WTC11 (cell line): ENCODE data around the gene CBX2. TPM values are rescaled to one million over a fixed set of nuclear protein-coding genes. Genes with fewer than 3 reads are reported as not detected.

Source experiments
- ATAC-seq: fragments of 200-7000 bp; cut with Tn5 transposase; 2 replicates; pipeline ENCODE4 v1.10.0; 2021; ENCODE audit warnings: mild to moderate bottlenecking, moderate library complexity
- CTCF ChIA-PET: fragments of 300-600 bp; sonication (Branson Sonifier 250); formaldehyde crosslinking; loops from one replicate; lab custom pipeline; 2021; ENCODE audit warnings: antibody characterized with exemption; lab: Charles Lee
- POLR2A ChIA-PET: fragments of 350-600 bp; sonication (Branson Sonifier 250); formaldehyde crosslinking; loops from one replicate; lab custom pipeline; 2021; ENCODE audit warnings: antibody characterized with exemption; lab: Charles Lee
- DNase-seq: peaks from one replicate; pipeline ENCODE4 v3.0.0; 2021; ENCODE audit warnings: low spot score
- H3K27ac Mint-ChIP-seq: 2 replicates; pipeline ENCODE4 v1.8.0; 2021; ENCODE audit warnings: mixed read lengths
- H3K27me3 Mint-ChIP-seq: 2 replicates; pipeline ENCODE4 v1.8.0; 2021; ENCODE audit warnings: low read depth, mild to moderate bottlenecking, moderate library complexity, mixed read lengths
- H3K36me3 Mint-ChIP-seq: 2 replicates; pipeline ENCODE4 v1.8.0; 2021; ENCODE audit warnings: mixed read lengths
- H3K4me1 Mint-ChIP-seq: 2 replicates; pipeline ENCODE4 v1.8.0; 2022; ENCODE audit warnings: mixed read lengths
- H3K4me3 Mint-ChIP-seq: 2 replicates; pipeline ENCODE4 v1.8.0; 2021; ENCODE audit warnings: mild to moderate bottlenecking, moderate library complexity, mixed read lengths
- H3K9me3 Mint-ChIP-seq: 2 replicates; pipeline ENCODE4 v1.8.0; 2021; ENCODE audit warnings: mixed read lengths
- ATF1 ChIP-seq: sonication (generic); formaldehyde crosslinking; IDR thresholded peaks from 2 replicates; pipeline ENCODE4 v1.8.1; 2023; ENCODE audit warnings: mild to moderate bottlenecking, moderate library complexity, missing genetic modification reagents
- ELF4 ChIP-seq: sonication (generic); formaldehyde crosslinking; IDR thresholded peaks from 2 replicates; pipeline ENCODE4 v1.8.1; 2022; ENCODE audit warnings: low read depth, mild to moderate bottlenecking, moderate library complexity, missing genetic modification reagents
- ESRRA ChIP-seq: sonication (generic); formaldehyde crosslinking; IDR thresholded peaks from 2 replicates; pipeline ENCODE4 v1.8.1; 2022; ENCODE audit warnings: mild to moderate bottlenecking, missing genetic modification reagents, borderline replicate concordance
- ETV6 ChIP-seq: sonication (generic); formaldehyde crosslinking; IDR thresholded peaks from 2 replicates; pipeline ENCODE4 v1.8.1; 2022; ENCODE audit warnings: mild to moderate bottlenecking, missing genetic modification reagents
- FOXP1 ChIP-seq: sonication (generic); formaldehyde crosslinking; IDR thresholded peaks from 2 replicates; pipeline ENCODE4 v1.8.0; 2022; ENCODE audit warnings: missing genetic modification reagents, mild to moderate bottlenecking, moderate library complexity, borderline replicate concordance
- GTF2I ChIP-seq: fragments of 250-450 bp; sonication (Bioruptor Pico); conservative IDR thresholded peaks from 2 replicates; pipeline ENCODE4 v1.4.0; 2021; ENCODE audit warnings: mild to moderate bottlenecking
- IRF2 ChIP-seq: sonication (generic); formaldehyde crosslinking; IDR thresholded peaks from 2 replicates; pipeline ENCODE4 v1.8.0; 2022; ENCODE audit warnings: low read depth, missing genetic modification reagents, borderline replicate concordance
- JAZF1 ChIP-seq: fragments of 250-450 bp; sonication (Bioruptor Pico); IDR thresholded peaks from 2 replicates; pipeline ENCODE4 v1.9.0; 2021; ENCODE audit warnings: moderate library complexity, mild to moderate bottlenecking, inconsistent platforms
- JUN ChIP-seq: sonication (generic); formaldehyde crosslinking; IDR thresholded peaks from 2 replicates; pipeline ENCODE4 v1.8.0; 2023; ENCODE audit warnings: mild to moderate bottlenecking, missing genetic modification reagents
- MXD4 ChIP-seq: fragments of 250-450 bp; sonication (Bioruptor Pico); IDR thresholded peaks from 2 replicates; pipeline ENCODE4 v1.8.0; 2021; ENCODE audit warnings: mild to moderate bottlenecking, moderate library complexity, borderline replicate concordance
- MYBL2 ChIP-seq: sonication (generic); formaldehyde crosslinking; IDR thresholded peaks from 2 replicates; pipeline ENCODE4 v1.8.1; 2023; ENCODE audit warnings: mild to moderate bottlenecking, moderate library complexity, missing genetic modification reagents
- NFYB ChIP-seq: sonication (generic); formaldehyde crosslinking; conservative IDR thresholded peaks from 2 replicates; pipeline ENCODE4 v1.8.0; 2022; ENCODE audit warnings: low read depth, missing genetic modification reagents
- NR3C1 ChIP-seq: sonication (generic); formaldehyde crosslinking; conservative IDR thresholded peaks from 2 replicates; pipeline ENCODE4 v1.8.1; 2023; ENCODE audit warnings: low read depth, mild to moderate bottlenecking, missing genetic modification reagents
- SMAD4 ChIP-seq: sonication (generic); formaldehyde crosslinking; IDR thresholded peaks from 2 replicates; pipeline ENCODE4 v1.8.0; 2022; ENCODE audit warnings: mild to moderate bottlenecking, missing genetic modification reagents
- TEAD1 ChIP-seq: sonication (generic); formaldehyde crosslinking; IDR thresholded peaks from 2 replicates; pipeline ENCODE4 v1.8.0; 2022; ENCODE audit warnings: mild to moderate bottlenecking, missing genetic modification reagents
- ZBTB43 ChIP-seq: sonication (generic); formaldehyde crosslinking; IDR thresholded peaks from 2 replicates; pipeline ENCODE4 v1.8.1; 2023; ENCODE audit warnings: mild to moderate bottlenecking, missing genetic modification reagents
- ZNF121 ChIP-seq: sonication (generic); formaldehyde crosslinking; IDR thresholded peaks from 2 replicates; pipeline ENCODE4 v1.8.0; 2023; ENCODE audit warnings: missing genetic modification reagents
- ZNF138 ChIP-seq: sonication (generic); formaldehyde crosslinking; conservative IDR thresholded peaks from 2 replicates; pipeline ENCODE4 v1.8.1; 2022; ENCODE audit warnings: mild to moderate bottlenecking, moderate library complexity, missing genetic modification reagents
- ZNF219 ChIP-seq: sonication (generic); formaldehyde crosslinking; IDR thresholded peaks from 2 replicates; pipeline ENCODE4 v1.8.0; 2023; ENCODE audit warnings: missing genetic modification reagents, mild to moderate bottlenecking, borderline replicate concordance
- ZNF232 ChIP-seq: sonication (generic); formaldehyde crosslinking; IDR thresholded peaks from 2 replicates; pipeline ENCODE4 v1.8.0; 2022; ENCODE audit warnings: mild to moderate bottlenecking, missing genetic modification reagents
- ZNF396 ChIP-seq: fragments of 250-450 bp; sonication (Bioruptor Pico); IDR thresholded peaks from 2 replicates; pipeline ENCODE4 v1.8.0; 2021; ENCODE audit warnings: mild to moderate bottlenecking, moderate library complexity, borderline replicate concordance
- ZNF423 ChIP-seq: fragments of 250-450 bp; sonication (Bioruptor Pico); IDR thresholded peaks from 2 replicates; pipeline ENCODE4 v2.1.2; 2022; ENCODE audit warnings: mild to moderate bottlenecking, moderate library complexity
- ZSCAN18 ChIP-seq: fragments of 250-450 bp; sonication (Bioruptor Pico); IDR thresholded peaks from 2 replicates; pipeline ENCODE4 v2.1.2; 2022; ENCODE audit warnings: mild to moderate bottlenecking, moderate library complexity
- total RNA-seq: library from RNA; stranded (reverse); gene quantifications from 3 replicates; pipeline ENCODE4 v1.2.3, GENCODE V29; 2021
- TF ChIP-seq, protein P1 (sequence below): sonication (generic); formaldehyde crosslinking; IDR thresholded peaks from 2 replicates; pipeline ENCODE4 v1.8.1; 2022; ENCODE audit warnings: missing genetic modification reagents, borderline replicate concordance
- TF ChIP-seq, protein P2 (sequence below): sonication (generic); formaldehyde crosslinking; conservative IDR thresholded peaks from 2 replicates; pipeline ENCODE4 v1.8.1; 2023; ENCODE audit warnings: mild to moderate bottlenecking, low read depth, missing genetic modification reagents, moderate library complexity

The CBX2 gene
- total RNA-seq, 1 experiment from 2014 or later = 85.5 TPM

GRCh38 chr17:79755591-79755990 lies 22.4 kb upstream of the CBX2 start:
- no peak overlapping the region for H3K27ac Mint-ChIP-seq
- no peak for ATAC-seq
- no peak for DNase-seq
- POLR2A ChIA-PET = no interaction called here
- H3K4me1 Mint-ChIP-seq = no peaks in the 10 kb centered on the region
- H3K9me3 Mint-ChIP-seq = no peaks in the 10 kb centered on the region
- H3K27me3 Mint-ChIP-seq = peaks cover 20% of the 10 kb centered on the region
- CTCF ChIA-PET = interaction anchor here (0.6 kb wide), 1 partner anchor 82 kb away, joined by 3 read pairs; no protein-coding TSS in a partner anchor
- H3K4me3 Mint-ChIP-seq = no peak overlapping the region
- no peak for TF ChIP-seq ZNF138 (CRISPR knock-in tag)
- no peak for TF ChIP-seq ZNF423 (CRISPR knock-in tag)
- TF ChIP-seq FOXP1 (CRISPR knock-in tag) = no peak
- TF ChIP-seq IRF2 (CRISPR knock-in tag) = no peak
- TF ChIP-seq ESRRA = no peak
- TF ChIP-seq ZSCAN18 (CRISPR knock-in tag) = no peak
- TF ChIP-seq ZNF219 (CRISPR knock-in tag) = no peak
- no peak for TF ChIP-seq JUN (CRISPR knock-in tag)
- TF ChIP-seq ZBTB43 (CRISPR knock-in tag) = no peak
- no peak for TF ChIP-seq SMAD4 (CRISPR knock-in tag)
- H3K36me3 Mint-ChIP-seq = no peaks in the 10 kb centered on the region

DNA sequence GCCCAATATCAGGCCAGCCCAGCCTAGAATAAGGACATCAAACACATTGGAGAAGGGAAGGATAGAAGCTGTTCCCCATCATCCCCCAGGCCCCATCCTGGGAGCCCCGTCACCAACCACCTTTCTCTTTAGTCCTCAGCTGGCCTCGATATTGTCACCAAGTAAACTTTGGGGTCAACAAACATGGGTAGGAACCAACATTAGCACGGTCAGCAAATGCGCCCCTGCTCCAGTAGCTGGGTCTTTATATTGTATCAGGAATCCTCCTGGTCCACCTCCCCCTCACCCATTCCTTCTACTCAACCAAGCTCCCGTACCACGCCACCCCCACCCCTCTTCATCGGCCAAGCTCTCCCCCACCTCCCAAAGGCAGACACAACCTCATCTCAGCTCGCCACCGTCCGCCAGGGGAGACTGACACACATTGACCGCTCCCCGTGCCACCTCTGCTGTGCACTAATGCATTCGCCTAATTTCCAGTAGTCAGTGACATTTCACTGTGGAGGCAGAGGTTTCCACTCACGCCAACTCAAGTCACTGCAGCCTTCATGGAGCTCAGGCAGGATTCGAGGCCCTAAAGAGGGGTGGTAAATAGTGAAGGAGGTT lies 20.7 kb upstream of the CBX2 start:
- Mint-ChIP-seq H3K36me3 (no peaks in the 10 kb centered on the region), H3K27ac (no peak overlapping the region), H3K4me1 (no peaks in the 10 kb centered on the region), H3K27me3 (peaks cover 6% of the 10 kb centered on the region; the same call in 1 of the 2 replicates), H3K4me3 (no peak overlapping the region), H3K9me3 (no peaks in the 10 kb centered on the region)
- DNase-seq = no peak
- no peak for ATAC-seq
- CTCF ChIA-PET = interaction anchor here (1.0 to 3.2 kb wide), 3 partner anchors 11 to 35 kb away, joined by 3 to 16 read pairs (median 3); no protein-coding TSS in a partner anchor
- POLR2A ChIA-PET = no interaction called here
- TF ChIP-seq ZNF396 (no peak), GTF2I (CRISPR knock-in tag) (no peak), NFYB (CRISPR knock-in tag) (no peak), ZNF138 (CRISPR knock-in tag) (no peak), JAZF1 (CRISPR knock-in tag) (no peak), ZNF232 (CRISPR knock-in tag) (no peak), MXD4 (CRISPR knock-in tag) (no peak), NR3C1 (CRISPR knock-in tag) (no peak), ATF1 (CRISPR knock-in tag) (no peak), ZNF121 (CRISPR knock-in tag) (no peak), ETV6 (CRISPR knock-in tag) (no peak), MYBL2 (no peak), ELF4 (CRISPR knock-in tag) (no peak), TEAD1 (CRISPR knock-in tag) (no peak)
- TF ChIP-seq, protein P1, sequence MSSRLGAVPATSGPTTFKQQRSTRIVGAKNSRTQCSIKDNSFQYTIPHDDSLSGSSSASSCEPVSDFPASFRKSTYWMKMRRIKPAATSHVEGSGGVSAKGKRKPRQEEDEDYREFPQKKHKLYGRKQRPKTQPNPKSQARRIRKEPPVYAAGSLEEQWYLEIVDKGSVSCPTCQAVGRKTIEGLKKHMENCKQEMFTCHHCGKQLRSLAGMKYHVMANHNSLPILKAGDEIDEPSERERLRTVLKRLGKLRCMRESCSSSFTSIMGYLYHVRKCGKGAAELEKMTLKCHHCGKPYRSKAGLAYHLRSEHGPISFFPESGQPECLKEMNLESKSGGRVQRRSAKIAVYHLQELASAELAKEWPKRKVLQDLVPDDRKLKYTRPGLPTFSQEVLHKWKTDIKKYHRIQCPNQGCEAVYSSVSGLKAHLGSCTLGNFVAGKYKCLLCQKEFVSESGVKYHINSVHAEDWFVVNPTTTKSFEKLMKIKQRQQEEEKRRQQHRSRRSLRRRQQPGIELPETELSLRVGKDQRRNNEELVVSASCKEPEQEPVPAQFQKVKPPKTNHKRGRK (CRISPR knock-in tag) = no peak
- TF ChIP-seq, protein P2, sequence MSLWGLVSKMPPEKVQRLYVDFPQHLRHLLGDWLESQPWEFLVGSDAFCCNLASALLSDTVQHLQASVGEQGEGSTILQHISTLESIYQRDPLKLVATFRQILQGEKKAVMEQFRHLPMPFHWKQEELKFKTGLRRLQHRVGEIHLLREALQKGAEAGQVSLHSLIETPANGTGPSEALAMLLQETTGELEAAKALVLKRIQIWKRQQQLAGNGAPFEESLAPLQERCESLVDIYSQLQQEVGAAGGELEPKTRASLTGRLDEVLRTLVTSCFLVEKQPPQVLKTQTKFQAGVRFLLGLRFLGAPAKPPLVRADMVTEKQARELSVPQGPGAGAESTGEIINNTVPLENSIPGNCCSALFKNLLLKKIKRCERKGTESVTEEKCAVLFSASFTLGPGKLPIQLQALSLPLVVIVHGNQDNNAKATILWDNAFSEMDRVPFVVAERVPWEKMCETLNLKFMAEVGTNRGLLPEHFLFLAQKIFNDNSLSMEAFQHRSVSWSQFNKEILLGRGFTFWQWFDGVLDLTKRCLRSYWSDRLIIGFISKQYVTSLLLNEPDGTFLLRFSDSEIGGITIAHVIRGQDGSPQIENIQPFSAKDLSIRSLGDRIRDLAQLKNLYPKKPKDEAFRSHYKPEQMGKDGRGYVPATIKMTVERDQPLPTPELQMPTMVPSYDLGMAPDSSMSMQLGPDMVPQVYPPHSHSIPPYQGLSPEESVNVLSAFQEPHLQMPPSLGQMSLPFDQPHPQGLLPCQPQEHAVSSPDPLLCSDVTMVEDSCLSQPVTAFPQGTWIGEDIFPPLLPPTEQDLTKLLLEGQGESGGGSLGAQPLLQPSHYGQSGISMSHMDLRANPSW (CRISPR knock-in tag) = no peak
